Upper lobe of left lung (tissue), 6 donors: Measurements from ENCODE around the gene LRP5. TPM values are rescaled to one million over a fixed set of nuclear protein-coding genes. Genes with fewer than 3 reads are reported as not detected.

Experiments used
- ATAC-seq, 2 donors: fragments of 200-7000 bp; cut with Tn5 transposase; one replicate each; pipeline ENCODE4 v1.9.1; 2022; ENCODE audit warnings: mild to moderate bottlenecking in 2 of 2, moderate library complexity in 2 of 2; ENCODE audit not compliant: low FRiP score in 2 of 2
- DNase-seq, 2 donors: peaks; one replicate each; pipeline ENCODE4 v3.0.0-alpha.2; 2019 to 2020
- H3K27ac ChIP-seq, 4 donors: fragments of 200-600 bp; sonication (generic); one replicate each; pipeline ENCODE4 v1.5.1; 2016 to 2019
- H3K27me3 ChIP-seq, 4 donors: fragments of 200-600 bp; sonication (generic); one replicate each; pipeline ENCODE4 v1.5.1; 2017 to 2019
- H3K36me3 ChIP-seq, 4 donors: fragments of 200-600 bp; sonication (generic); one replicate each; pipeline ENCODE4 v1.5.1; 2016 to 2019
- H3K4me1 ChIP-seq, 4 donors: fragments of 200-600 bp; sonication (generic); one replicate each; pipeline ENCODE4 v1.5.1; 2018 to 2019
- H3K4me3 ChIP-seq, 4 donors: fragments of 200-600 bp; sonication (generic); one replicate each; pipeline ENCODE4 v1.5.1; 2017 to 2019; ENCODE audit warnings: mild to moderate bottlenecking in 2 of 4, moderate library complexity in 1 of 4
- H3K9me3 ChIP-seq, 4 donors: fragments of 200-600 bp; sonication (generic); one replicate each; pipeline ENCODE4 v1.5.1; 2018 to 2019
- EP300 ChIP-seq, 4 donors: sonication (generic); formaldehyde crosslinking; IDR thresholded peaks; one replicate each; pipeline ENCODE4 v1.5.1; 2017; ENCODE audit warnings: antibody characterized with exemption in 4 of 4, control low read depth in 2 of 4
- POLR2A ChIP-seq, 4 donors: fragments of 450-650 bp; IDR thresholded peaks; one replicate each; pipeline ENCODE4 v1.5.1; 2016 to 2017; ENCODE audit warnings: antibody characterized with exemption in 4 of 4, mild to moderate bottlenecking in 2 of 4
- POLR2AphosphoS5 ChIP-seq, 2 donors: sonication (generic); formaldehyde crosslinking; IDR thresholded peaks; one replicate each; pipeline ENCODE4 v1.5.1; 2017; ENCODE audit warnings: antibody characterized with exemption in 2 of 2
- WGBS, 2 donors: methylation state at CpG; one replicate each; pipeline ENCODE4 v1.1.5; 2017 to 2018; 5-methylcytosine and 5-hydroxymethylcytosine counted together
- total RNA-seq, 6 donors: library from RNA; depleted of rRNA in 4 of 6; stranded (reverse); fragments of >200 nt in 4 of 6; gene quantifications; one replicate each; pipeline versions ENCODE4 v1.1.0 to v1.2.1, GENCODE V29; 2016 to 2021
- TF ChIP-seq, protein P1 (sequence below), 6 experiments: fragments of 450-650 bp in 4 of 6; fragments of 200-600 bp in 2 of 6; sonication (generic) in 2 of 6; IDR thresholded peaks; one replicate each; pipeline ENCODE4 v1.5.1; 2016 to 2019; ENCODE audit warnings: antibody characterized with exemption in 6 of 6
- donor health status: DM: no; HTN: no; CAD: no; lungs with moderate emphysema.
- donor health status: DM: no; HTN: yes; CAD: no; lungs with severe emphysema.

Gene LRP5
- total RNA-seq, 6 donors from 2014 or later: 51.5 to 79.4 (median 67.6) TPM

- H3K4me1 ChIP-seq: peaks cover 16 to 50% (median 33%) of the 10 kb centered on the region in 4 donors
- no peak overlapping the region for H3K27ac ChIP-seq
- WGBS, 2 donors: 76 to 78% methylated on average over 3 of the region's 3 CpGs
- H3K27me3 ChIP-seq: no peaks in the 10 kb centered on the region
- H3K36me3 ChIP-seq: peaks cover 0 to 5% (median 0%) of the 10 kb centered on the region in 4 donors
- TF ChIP-seq POLR2AphosphoS5 (IDR thresholded peaks at IDR 0.05) (no peak), POLR2A (IDR thresholded peaks at IDR 0.05) (no peak), EP300 (IDR thresholded peaks at IDR 0.05) (no peak)
- TF ChIP-seq, protein P1, sequence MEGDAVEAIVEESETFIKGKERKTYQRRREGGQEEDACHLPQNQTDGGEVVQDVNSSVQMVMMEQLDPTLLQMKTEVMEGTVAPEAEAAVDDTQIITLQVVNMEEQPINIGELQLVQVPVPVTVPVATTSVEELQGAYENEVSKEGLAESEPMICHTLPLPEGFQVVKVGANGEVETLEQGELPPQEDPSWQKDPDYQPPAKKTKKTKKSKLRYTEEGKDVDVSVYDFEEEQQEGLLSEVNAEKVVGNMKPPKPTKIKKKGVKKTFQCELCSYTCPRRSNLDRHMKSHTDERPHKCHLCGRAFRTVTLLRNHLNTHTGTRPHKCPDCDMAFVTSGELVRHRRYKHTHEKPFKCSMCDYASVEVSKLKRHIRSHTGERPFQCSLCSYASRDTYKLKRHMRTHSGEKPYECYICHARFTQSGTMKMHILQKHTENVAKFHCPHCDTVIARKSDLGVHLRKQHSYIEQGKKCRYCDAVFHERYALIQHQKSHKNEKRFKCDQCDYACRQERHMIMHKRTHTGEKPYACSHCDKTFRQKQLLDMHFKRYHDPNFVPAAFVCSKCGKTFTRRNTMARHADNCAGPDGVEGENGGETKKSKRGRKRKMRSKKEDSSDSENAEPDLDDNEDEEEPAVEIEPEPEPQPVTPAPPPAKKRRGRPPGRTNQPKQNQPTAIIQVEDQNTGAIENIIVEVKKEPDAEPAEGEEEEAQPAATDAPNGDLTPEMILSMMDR (IDR thresholded peaks at IDR 0.05): no peak
- H3K4me3 ChIP-seq: no peak overlapping the region
- DNase-seq (no peak), ATAC-seq (no peak)
- no peaks in the 10 kb centered on the region for H3K9me3 ChIP-seq
Measured at GRCh38 chr11:68479390-68479789, 167.0 kb downstream of the LRP5 start.

- ATAC-seq: no peak
- 69 to 72% methylated on average over 2 of the region's 2 CpGs for WGBS, 2 donors
- Histone ChIP-seq H3K9me3 (no peaks in the 10 kb centered on the region), H3K27me3 (no peaks in the 10 kb centered on the region), H3K4me3 (no peak overlapping the region), H3K4me1 (peaks cover 16 to 44% (median 28%) of the 10 kb centered on the region in 4 donors), H3K27ac (no peak overlapping the region), H3K36me3 (peaks cover 0 to 5% (median 0%) of the 10 kb centered on the region in 4 donors)
- no peak for DNase-seq
- TF ChIP-seq, protein P1 (IDR thresholded peaks at IDR 0.05): no peak
- no peak for TF ChIP-seq EP300 (IDR thresholded peaks at IDR 0.05)
- TF ChIP-seq POLR2AphosphoS5 (IDR thresholded peaks at IDR 0.05): no peak
- no peak for TF ChIP-seq POLR2A (IDR thresholded peaks at IDR 0.05)
Measured at GRCh38 chr11:68480193-68480592, 167.8 kb downstream of the LRP5 start.

GRCh38 chr11:68480852-68481510 lies 168.6 kb downstream of the LRP5 start:
- ATAC-seq (no peak), DNase-seq (no peak)
- H3K9me3 ChIP-seq: no peaks in the 10 kb centered on the region
- peaks cover 0 to 5% (median 0%) of the 10 kb centered on the region in 4 donors for H3K36me3 ChIP-seq
- H3K4me3 ChIP-seq: no peak overlapping the region
- no peaks in the 10 kb centered on the region for H3K27me3 ChIP-seq
- 58 to 60% methylated on average over 3 of the region's 3 CpGs for WGBS, 2 donors
- TF ChIP-seq EP300 (IDR thresholded peaks at IDR 0.05) (no peak), POLR2A (IDR thresholded peaks at IDR 0.05) (no peak), POLR2AphosphoS5 (IDR thresholded peaks at IDR 0.05) (no peak)
- TF ChIP-seq, protein P1 (IDR thresholded peaks at IDR 0.05): no peak
- H3K27ac ChIP-seq: peak overlapping the region in 1 of 4 donors; percentile 31
- peaks cover 16 to 44% (median 28%) of the 10 kb centered on the region in 4 donors for H3K4me1 ChIP-seq

- ATAC-seq (no peak), DNase-seq (no peak)
- TF ChIP-seq POLR2A (IDR thresholded peaks at IDR 0.05) (no peak), POLR2AphosphoS5 (IDR thresholded peaks at IDR 0.05) (no peak), EP300 (IDR thresholded peaks at IDR 0.05) (no peak)
- TF ChIP-seq, protein P1 (IDR thresholded peaks at IDR 0.05): no peak
- no peaks in the 10 kb centered on the region for H3K27me3 ChIP-seq
- peaks cover 0 to 5% (median 0%) of the 10 kb centered on the region in 4 donors for H3K36me3 ChIP-seq
- H3K4me1 ChIP-seq: peaks cover 16 to 41% (median 28%) of the 10 kb centered on the region in 4 donors
- WGBS, 2 donors: 79 to 88% methylated on average over 6 of the region's 6 CpGs
- no peak overlapping the region for H3K4me3 ChIP-seq
- H3K27ac ChIP-seq: no peak overlapping the region
- H3K9me3 ChIP-seq: no peaks in the 10 kb centered on the region
Measured at GRCh38 chr11:68481579-68482240, 169.3 kb downstream of the LRP5 start.
